PC-9 (cell line): ENCODE measurements around the gene C2orf78. TPM values are rescaled to one million over a fixed set of nuclear protein-coding genes. Genes with fewer than 3 reads are reported as not detected.

Source experiments
- BruUV-seq: library from RNA; stranded (reverse); fragments of 400-500 nt; replicated peaks from 2 replicates; lab custom pipeline; 2021; lab: Mats Ljungman, UMichigan
- CTCF ChIA-PET: fragments of 300-600 bp; sonication (Branson Sonifier 250); formaldehyde crosslinking; loops from one replicate; lab custom pipeline; 2022; ENCODE audit warnings: antibody characterized with exemption; lab: Charles Lee
- POLR2A ChIA-PET: fragments of 300-600 bp; sonication (Branson Sonifier 250); formaldehyde crosslinking; loops from one replicate; lab custom pipeline; 2022; ENCODE audit warnings: antibody characterized with exemption; ENCODE audit not compliant: unreplicated experiment; lab: Charles Lee
- DNase-seq, 2 experiments: peaks; one replicate each; pipeline versions ENCODE4 v3.0.0 to v3.0.0-alpha.2; 2015 to 2022; ENCODE audit warnings: mixed read lengths in 1 of 2
- H2AFZ ChIP-seq: fragments of 200-600 bp; sonication (generic); 2 replicates; pipeline ENCODE4 v1.8.1; 2017; ENCODE audit warnings: antibody characterized with exemption
- H3F3A ChIP-seq: fragments of 200-600 bp; sonication (generic); 2 replicates; pipeline ENCODE4 v1.8.1; 2017; ENCODE audit warnings: antibody characterized with exemption, mild to moderate bottlenecking, low read depth; ENCODE audit not compliant: insufficient read depth
- H3K27ac ChIP-seq: fragments of 200-600 bp; sonication (generic); 2 replicates; pipeline ENCODE4 v1.6.1; 2016; ENCODE audit warnings: mixed run types
- H3K27me3 ChIP-seq: fragments of 200-600 bp; sonication (generic); 2 replicates; pipeline ENCODE4 v1.6.1; 2016; ENCODE audit warnings: low read depth, mixed run types; ENCODE audit not compliant: insufficient read depth
- H3K36me3 ChIP-seq: fragments of 200-600 bp; sonication (generic); 2 replicates; pipeline ENCODE4 v1.6.1; 2016; ENCODE audit warnings: low read depth, mixed run types
- H3K4me1 ChIP-seq: fragments of 200-600 bp; sonication (generic); replicated peaks from 2 replicates; pipeline ENCODE4 v1.6.1; 2016; ENCODE audit warnings: mixed run types; ENCODE audit not compliant: insufficient read depth
- H3K4me2 ChIP-seq: fragments of 200-600 bp; sonication (generic); 2 replicates; pipeline ENCODE4 v1.6.1; 2017; ENCODE audit warnings: mixed run types
- H3K4me3 ChIP-seq: fragments of 200-600 bp; sonication (generic); 2 replicates; pipeline ENCODE4 v1.6.1; 2016; ENCODE audit warnings: mixed run types
- H3K79me2 ChIP-seq: fragments of 200-600 bp; sonication (generic); 2 replicates; pipeline ENCODE4 v1.6.1; 2017; ENCODE audit warnings: low read depth, mixed run types
- H3K9me2 ChIP-seq: fragments of 200-600 bp; sonication (generic); 2 replicates; pipeline ENCODE4 v1.8.1; 2017; ENCODE audit warnings: mild to moderate bottlenecking; ENCODE audit not compliant: insufficient read depth
- H3K9me3 ChIP-seq: fragments of 200-600 bp; sonication (generic); 2 replicates; pipeline ENCODE4 v1.8.1; 2016; ENCODE audit warnings: low read depth; ENCODE audit not compliant: insufficient read depth
- H4K20me1 ChIP-seq: fragments of 200-600 bp; sonication (generic); 2 replicates; pipeline ENCODE4 v1.8.1; 2017; ENCODE audit not compliant: insufficient read depth
- CTCF ChIP-seq: fragments of 200-600 bp; sonication (generic); conservative IDR thresholded peaks from 2 replicates; pipeline ENCODE4 v1.6.1; 2017; ENCODE audit warnings: mixed run types, antibody characterized with exemption, mild to moderate bottlenecking, moderate library complexity
- EZH2 ChIP-seq: fragments of 200-600 bp; sonication (generic); IDR thresholded peaks from 2 replicates; pipeline ENCODE4 v1.8.0; 2017; ENCODE audit warnings: antibody characterized with exemption, low read depth
- intact Hi-C: fragments of 100-400 bp; cut with micrococcal nuclease; formaldehyde crosslinking; loops from one replicate; pipeline ENCODE4 v1.10.0; 2022; ENCODE audit not compliant: unreplicated experiment
- total RNA-seq: library from RNA; stranded (reverse); gene quantifications from 2 replicates; pipeline ENCODE4 v1.2.3, GENCODE V29; 2021

C2orf78 gene
- total RNA-seq, 1 experiment from 2014 or later = not detected

GRCh38 chr2:73827018-73827417 lies 43.0 kb downstream of the C2orf78 start:
- Histone ChIP-seq H3K4me2 (no peak overlapping the region), H3K79me2 (peaks cover 29% of the 10 kb centered on the region), H2AFZ (no peak overlapping the region), H3F3A (peaks cover 8% of the 10 kb centered on the region; the same call in 1 of the 2 replicates), H3K9me2 (no peaks in the 10 kb centered on the region), H3K36me3 (peaks cover 10% of the 10 kb centered on the region), H3K9me3 (no peaks in the 10 kb centered on the region), H3K4me1 (peaks cover 31% of the 10 kb centered on the region), H3K4me3 (no peak overlapping the region), H3K27me3 (no peaks in the 10 kb centered on the region), H3K27ac (no peak overlapping the region), H4K20me1 (no peaks in the 10 kb centered on the region)
- DNase-seq = no peak
- intact Hi-C loops = no loop called here
- no TSS peak for BruUV-seq
- TF ChIP-seq CTCF (peak; percentile 28; the same call in 1 of the 2 replicates), EZH2 (no peak)
- CTCF ChIA-PET = interaction anchor here (0.7 to 1.3 kb wide), 2 partner anchors 162 to 325 kb away, joined by 3 to 4 read pairs; no protein-coding TSS in a partner anchor
- POLR2A ChIA-PET = no interaction called here

DNA sequence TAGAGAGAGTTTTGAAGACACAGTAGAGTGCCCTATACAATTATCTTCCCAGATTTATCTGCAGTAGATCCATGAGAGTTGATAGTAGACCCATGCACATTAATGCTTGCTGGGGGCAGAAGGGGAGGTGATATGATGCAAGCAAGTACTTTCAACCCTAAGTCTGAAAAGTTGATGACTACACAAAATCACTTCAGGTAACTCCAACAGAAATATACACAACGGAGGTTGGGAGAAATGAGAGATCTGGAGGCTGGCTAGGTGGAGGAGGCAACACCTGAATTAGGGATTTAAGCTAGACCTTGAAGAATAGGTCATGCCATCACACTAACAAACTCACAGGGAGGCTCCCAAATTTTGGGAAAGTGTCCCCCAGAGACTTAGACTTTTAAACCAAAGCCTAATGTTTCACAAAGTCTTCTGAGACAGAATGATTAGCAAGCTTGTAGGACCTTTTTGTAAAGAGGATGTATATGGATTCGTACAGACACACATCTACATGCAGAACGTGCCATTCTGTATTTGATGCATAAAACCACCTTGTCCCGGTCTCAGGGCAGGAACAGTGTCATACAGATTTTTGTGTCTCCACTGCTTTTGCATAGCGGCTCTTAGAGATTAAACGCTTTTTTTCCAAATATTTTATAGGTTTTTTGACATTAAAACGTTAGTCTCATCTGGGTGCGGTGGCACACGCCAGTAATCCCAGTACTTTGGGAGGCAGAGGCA lies 43.8 kb downstream of the C2orf78 start:
- CTCF ChIA-PET = interaction anchor here (0.6 to 1.3 kb wide), 5 partner anchors 293 to 364 kb away, joined by 3 to 4 read pairs (median 4); partner anchors contain the start of gene MOB1A
- H3K9me2 ChIP-seq = no peaks in the 10 kb centered on the region
- peak overlapping the region; percentile 94 for H2AFZ ChIP-seq
- peaks cover 36% of the 10 kb centered on the region for H3K4me1 ChIP-seq
- H3K4me2 ChIP-seq = peak overlapping the region; percentile 91
- H3K27me3 ChIP-seq = no peaks in the 10 kb centered on the region
- H3K9me3 ChIP-seq = no peaks in the 10 kb centered on the region
- POLR2A ChIA-PET = interaction anchor here (0.5 to 0.6 kb wide), 4 partner anchors 70 to 350 kb away, joined by 3 to 4 read pairs (median 3); no protein-coding TSS in a partner anchor
- intact Hi-C loops = no loop called here
- no peaks in the 10 kb centered on the region for H4K20me1 ChIP-seq
- H3K79me2 ChIP-seq = peaks cover 37% of the 10 kb centered on the region
- BruUV-seq = no TSS peak
- peaks cover 16% of the 10 kb centered on the region for H3K36me3 ChIP-seq
- no peak overlapping the region for H3K27ac ChIP-seq
- peaks cover 8% of the 10 kb centered on the region; the same call in 1 of the 2 replicates for H3F3A ChIP-seq
- peak overlapping the region; percentile 90; the same call in 1 of the 2 replicates for H3K4me3 ChIP-seq
- no peak for DNase-seq
- TF ChIP-seq EZH2 (no peak), CTCF (no peak)

- H3F3A ChIP-seq = peaks cover 8% of the 10 kb centered on the region; the same call in 1 of the 2 replicates
- H3K79me2 ChIP-seq = peaks cover 42% of the 10 kb centered on the region
- TF ChIP-seq CTCF = no peak
- TF ChIP-seq EZH2 = no peak
- intact Hi-C loops = no loop called here
- H3K4me3 ChIP-seq = peak overlapping the region; percentile 90
- ChIA-PET CTCF (interaction anchor here (0.6 to 1.1 kb wide), 4 partner anchors 292 to 364 kb away, joined by 3 to 4 read pairs (median 4); partner anchors contain the start of gene MOB1A), POLR2A (interaction anchor here (0.5 to 0.7 kb wide), 8 partner anchors 15 to 350 kb away, joined by 3 to 8 read pairs (median 3); no protein-coding TSS in a partner anchor)
- peaks cover 22% of the 10 kb centered on the region for H3K36me3 ChIP-seq
- BruUV-seq = TSS peak; percentile 25
- no peaks in the 10 kb centered on the region for H3K9me2 ChIP-seq
- no peak for DNase-seq
- peak overlapping the region; percentile 91 for H3K4me2 ChIP-seq
- H3K4me1 ChIP-seq = peaks cover 37% of the 10 kb centered on the region
- no peaks in the 10 kb centered on the region for H3K27me3 ChIP-seq
- peak overlapping the region; percentile 94 for H2AFZ ChIP-seq
- H4K20me1 ChIP-seq = no peaks in the 10 kb centered on the region
- no peaks in the 10 kb centered on the region for H3K9me3 ChIP-seq
- H3K27ac ChIP-seq = peak overlapping the region; percentile 63
Observed at GRCh38 chr2:73828389-73828817, 44.4 kb downstream of the C2orf78 start.
